Endothelial cell of umbilical vein (primary cell): ENCODE results near the gene CHI3L1. TPM values are rescaled to one million over a fixed set of nuclear protein-coding genes. Genes with fewer than 3 reads are reported as not detected.

Source experiments
- BruUV-seq: library from RNA; stranded (reverse); fragments of 400-500 nt; replicated peaks from 2 replicates; lab custom pipeline; 2021; lab: Mats Ljungman, UMichigan
- CTCF ChIA-PET: fragments of 300-600, 350-600 bp; sonication (Branson Sonifier 250); formaldehyde crosslinking; loops from one replicate; lab custom pipeline; 2021; ENCODE audit warnings: antibody characterized with exemption, inconsistent platforms; lab: Charles Lee
- POLR2A ChIA-PET: fragments of 300-600, 350-600 bp; sonication (Branson Sonifier 250); formaldehyde crosslinking; loops from one replicate; lab custom pipeline; 2021; ENCODE audit warnings: antibody characterized with exemption, inconsistent platforms; lab: Charles Lee
- DNase-seq: peaks from one replicate; pipeline ENCODE4 v3.0.0-alpha.2; 2011; ENCODE audit warnings: low read depth, low spot score
- FAIRE-seq: peaks from 2 replicates; lab custom pipeline; 2011; peaks lifted over from hg19 to GRCh38; lab: Jason Lieb, UNC
- H2AFZ ChIP-seq: 2 replicates; pipeline ENCODE4 v1.6.0; 2012; ENCODE audit warnings: low read depth, low read length, control low read depth, inconsistent platforms
- H3K27ac ChIP-seq: 2 replicates; pipeline ENCODE4 v1.5.1; 2011; ENCODE audit warnings: low read depth, mild to moderate bottlenecking, control low read depth, low read length, moderate library complexity; ENCODE audit not compliant: insufficient read depth
- H3K27me3 ChIP-seq, 2 experiments: 2 replicates each; pipeline versions ENCODE4 v1.6.0 to v1.6.1; 2011; ENCODE audit warnings: low read length in 2 of 2, mixed read lengths in 1 of 2; ENCODE audit not compliant: control insufficient read depth in 2 of 2, insufficient read depth in 2 of 2
- H3K36me3 ChIP-seq, 2 experiments: 2 replicates in 1 of 2; 3 replicates in 1 of 2; pipeline ENCODE4 v1.5.1; 2011; ENCODE audit warnings: low read length in 2 of 2, mild to moderate bottlenecking in 1 of 2, moderate library complexity in 1 of 2; ENCODE audit not compliant: control insufficient read depth in 2 of 2, insufficient read depth in 2 of 2; ENCODE audit errors: extremely low read depth in 1 of 2
- H3K4me1 ChIP-seq: 3 replicates; pipeline ENCODE4 v1.5.1; 2011; ENCODE audit warnings: mild to moderate bottlenecking, low read length; ENCODE audit not compliant: control insufficient read depth, insufficient read depth; ENCODE audit errors: extremely low read depth
- H3K4me2 ChIP-seq: 2 replicates; pipeline ENCODE4 v1.6.1; 2011; ENCODE audit warnings: low read length, control low read depth, mixed read lengths; ENCODE audit not compliant: insufficient read depth
- H3K4me3 ChIP-seq, 3 experiments: fragments of 200-600 bp in 1 of 3; sonication (generic), shearing (Covaris generic) in 1 of 3; replicated peaks in 1 of 3; 2 replicates each; pipeline ENCODE4 v1.5.1; 2011 to 2016; ENCODE audit warnings: control low read depth in 3 of 3, low read length in 3 of 3, mild to moderate bottlenecking in 2 of 3, inconsistent platforms in 1 of 3, low read depth in 1 of 3, moderate library complexity in 1 of 3; ENCODE audit not compliant: insufficient read depth in 1 of 3
- H3K79me2 ChIP-seq: 2 replicates; pipeline ENCODE4 v1.6.0; 2012; ENCODE audit warnings: low read length, inconsistent platforms; ENCODE audit not compliant: control insufficient read depth, insufficient read depth
- H3K9ac ChIP-seq: replicated peaks from 2 replicates; pipeline ENCODE3; 2011; ENCODE audit warnings: low read length, control low read depth; ENCODE audit not compliant: insufficient read depth; ENCODE audit errors: extremely low read depth
- H3K9me1 ChIP-seq: replicated peaks from 3 replicates; pipeline ENCODE4 v1.6.0; 2011; ENCODE audit warnings: mild to moderate bottlenecking, low read length; ENCODE audit not compliant: control insufficient read depth, insufficient read depth; ENCODE audit errors: extremely low read depth
- H3K9me3 ChIP-seq: replicated peaks from 2 replicates; pipeline ENCODE4 v1.5.1; 2012; ENCODE audit warnings: low read length, inconsistent platforms; ENCODE audit not compliant: control insufficient read depth, insufficient read depth
- H4K20me1 ChIP-seq: replicated peaks from 2 replicates; pipeline ENCODE3; 2011; ENCODE audit warnings: mild to moderate bottlenecking, low read length; ENCODE audit not compliant: control insufficient read depth, insufficient read depth; ENCODE audit errors: extremely low read depth
- EZH2 ChIP-seq: IDR thresholded peaks from 2 replicates; pipeline ENCODE4 v1.6.1; 2012; ENCODE audit warnings: borderline replicate concordance, low read depth, mild to moderate bottlenecking, moderate library complexity, low read length, inconsistent platforms; ENCODE audit not compliant: severe bottlenecking
- FOS ChIP-seq: IDR thresholded peaks from 2 replicates; pipeline ENCODE4 v1.6.1; 2011; ENCODE audit warnings: mild to moderate bottlenecking, low read length, moderate library complexity, borderline replicate concordance; ENCODE audit not compliant: insufficient read depth
- GATA2 ChIP-seq: IDR thresholded peaks from 2 replicates; pipeline ENCODE4 v1.7.0; 2011; ENCODE audit warnings: low read depth, mild to moderate bottlenecking, moderate library complexity, mixed read lengths, low read length; ENCODE audit not compliant: insufficient read length, insufficient read depth
- JUN ChIP-seq: IDR thresholded peaks from 2 replicates; pipeline ENCODE4 v1.6.1; 2011; ENCODE audit warnings: borderline replicate concordance, low read depth; ENCODE audit not compliant: insufficient read length, insufficient read depth
- MYC ChIP-seq: IDR thresholded peaks from one replicate; pipeline ENCODE4 v1.6.1; 2011; ENCODE audit warnings: mild to moderate bottlenecking, low read depth, low read length
- POLR2A ChIP-seq: IDR thresholded peaks from 2 replicates; pipeline ENCODE4 v1.6.1; 2012; ENCODE audit warnings: low read depth, mild to moderate bottlenecking, control low read depth, low read length
- POLR2AphosphoS5 ChIP-seq: IDR thresholded peaks from 2 replicates; pipeline ENCODE4 v1.6.1; 2012; ENCODE audit warnings: low read depth, mild to moderate bottlenecking, control low read depth, low read length, moderate library complexity; ENCODE audit not compliant: insufficient read depth
- dilution Hi-C: fragments of 300-500 bp; cut with MboI; formaldehyde crosslinking; loops from one replicate; pipeline ENCODE4 v1.15.0; 2019; ENCODE audit warnings: low sequenced_read_pairs; ENCODE audit not compliant: extremely low pct_ligation_motif_present
- intact Hi-C: fragments of 100-400 bp; cut with micrococcal nuclease; formaldehyde crosslinking; loops from one replicate; pipeline ENCODE4 v1.10.0; 2022
- polyA plus RNA-seq, 4 experiments: library from polyadenylated mRNA; depleted of rRNA in 3 of 4; stranded (reverse) in 3 of 4; unstranded in 1 of 4; fragments of >200 nt; gene quantifications; 2 replicates each; pipeline versions ENCODE4 v1.2.1 to v1.2.3, GENCODE V29; 2011 to 2012; ENCODE audit warnings: missing spikeins in 1 of 4
- total RNA-seq: library from RNA; stranded (reverse); gene quantifications from 2 replicates; pipeline ENCODE4 v1.2.3, GENCODE V29; 2021
- TF ChIP-seq, protein P1 (sequence below), 2 donors: IDR thresholded peaks; 1 replicate in 1 of 2; 2 replicates in 1 of 2; pipeline ENCODE4 v1.5.1; 2011; ENCODE audit warnings: low read length in 2 of 2, mild to moderate bottlenecking in 2 of 2, moderate library complexity in 2 of 2, control low read depth in 1 of 2, inconsistent platforms in 1 of 2, low read depth in 1 of 2; ENCODE audit not compliant: insufficient read depth in 1 of 2; ENCODE audit errors: extremely low read depth in 1 of 2
- TF ChIP-seq, protein P2 (sequence below): IDR thresholded peaks from 2 replicates; pipeline ENCODE4 v1.6.1; 2011; ENCODE audit not compliant: insufficient read depth, insufficient read length

The CHI3L1 gene
- total and polyA plus RNA-seq, 2 donors (not counting 3 experiments of a cell fraction or from before 2014, with no cell fraction given) = not detected

DNA sequence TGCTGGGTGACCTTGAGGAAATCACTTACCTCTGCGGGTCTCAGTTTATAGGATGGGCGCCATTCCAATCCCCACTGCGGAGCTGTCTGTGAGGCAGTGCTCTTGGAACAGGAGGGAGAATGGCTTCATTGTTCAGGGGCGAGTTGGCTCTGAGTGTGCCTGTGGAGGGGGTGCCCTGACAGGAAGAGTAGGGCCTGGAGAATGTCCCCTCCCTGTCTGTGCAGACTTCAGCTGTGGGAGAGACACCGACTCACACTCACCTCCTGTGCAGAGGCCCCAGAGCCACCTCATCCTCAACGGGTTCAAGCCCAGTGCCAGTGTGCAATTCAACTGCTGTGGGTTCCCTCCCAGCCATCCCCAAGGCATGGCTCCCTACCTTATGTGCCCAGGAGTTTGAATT, 41.8 kb downstream of the CHI3L1 start:
- BruUV-seq = no TSS peak
- dilution Hi-C loops = no loop called here
- H3K4me1 ChIP-seq = no peaks in the 10 kb centered on the region
- intact Hi-C loops = no loop called here
- no peak overlapping the region for H2AFZ ChIP-seq
- no peak for TF ChIP-seq MYC
- no peak for TF ChIP-seq EZH2
- no peak for TF ChIP-seq GATA2
- no peak overlapping the region for H3K4me3 ChIP-seq
- no peaks in the 10 kb centered on the region for H3K79me2 ChIP-seq
- no peak overlapping the region for H3K4me2 ChIP-seq
- ChIA-PET CTCF (interaction anchor here (1.6 to 3.0 kb wide), 3 partner anchors 27 to 71 kb away, joined by 7 to 16 read pairs (median 11); no protein-coding TSS in a partner anchor), POLR2A (no interaction called here)
- H3K9me1 ChIP-seq = no peaks in the 10 kb centered on the region
- H3K27ac ChIP-seq = no peak overlapping the region
- FAIRE-seq (no peak), DNase-seq (no peak)
- no peaks in the 10 kb centered on the region for H3K9me3 ChIP-seq
- no peaks in the 10 kb centered on the region for H3K36me3 ChIP-seq
- peaks cover 2 to 20% of the 10 kb centered on the region in 2 experiments for H3K27me3 ChIP-seq
- H4K20me1 ChIP-seq = no peaks in the 10 kb centered on the region
- no peak overlapping the region for H3K9ac ChIP-seq

GRCh38 chr1:203143641-203144040, 42.9 kb downstream of the CHI3L1 start:
- no peak overlapping the region for H3K9ac ChIP-seq
- no peaks in the 10 kb centered on the region for H4K20me1 ChIP-seq
- intact Hi-C loops = no loop called here
- no peaks in the 10 kb centered on the region for H3K79me2 ChIP-seq
- peaks cover 2 to 20% of the 10 kb centered on the region in 2 experiments for H3K27me3 ChIP-seq
- dilution Hi-C loops = no loop called here
- ChIA-PET POLR2A (no interaction called here), CTCF (interaction anchor here (1.6 to 3.0 kb wide), 4 partner anchors 26 to 72 kb away, joined by 7 to 16 read pairs (median 11); no protein-coding TSS in a partner anchor)
- no peak for TF ChIP-seq JUN
- TF ChIP-seq MYC = no peak
- no peak for TF ChIP-seq GATA2
- no peak for TF ChIP-seq POLR2A
- no peak for TF ChIP-seq POLR2AphosphoS5
- TF ChIP-seq FOS = no peak
- TF ChIP-seq, protein P1, sequence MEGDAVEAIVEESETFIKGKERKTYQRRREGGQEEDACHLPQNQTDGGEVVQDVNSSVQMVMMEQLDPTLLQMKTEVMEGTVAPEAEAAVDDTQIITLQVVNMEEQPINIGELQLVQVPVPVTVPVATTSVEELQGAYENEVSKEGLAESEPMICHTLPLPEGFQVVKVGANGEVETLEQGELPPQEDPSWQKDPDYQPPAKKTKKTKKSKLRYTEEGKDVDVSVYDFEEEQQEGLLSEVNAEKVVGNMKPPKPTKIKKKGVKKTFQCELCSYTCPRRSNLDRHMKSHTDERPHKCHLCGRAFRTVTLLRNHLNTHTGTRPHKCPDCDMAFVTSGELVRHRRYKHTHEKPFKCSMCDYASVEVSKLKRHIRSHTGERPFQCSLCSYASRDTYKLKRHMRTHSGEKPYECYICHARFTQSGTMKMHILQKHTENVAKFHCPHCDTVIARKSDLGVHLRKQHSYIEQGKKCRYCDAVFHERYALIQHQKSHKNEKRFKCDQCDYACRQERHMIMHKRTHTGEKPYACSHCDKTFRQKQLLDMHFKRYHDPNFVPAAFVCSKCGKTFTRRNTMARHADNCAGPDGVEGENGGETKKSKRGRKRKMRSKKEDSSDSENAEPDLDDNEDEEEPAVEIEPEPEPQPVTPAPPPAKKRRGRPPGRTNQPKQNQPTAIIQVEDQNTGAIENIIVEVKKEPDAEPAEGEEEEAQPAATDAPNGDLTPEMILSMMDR (IDR thresholded peaks at IDR 0.05; ENCODE audit: extremely low read depth in 1 of 2, insufficient read depth in 1 of 2, low read depth in 1 of 2, low read length in 2 of 2) = no peak
- no peak for TF ChIP-seq EZH2
- TF ChIP-seq, protein P2, sequence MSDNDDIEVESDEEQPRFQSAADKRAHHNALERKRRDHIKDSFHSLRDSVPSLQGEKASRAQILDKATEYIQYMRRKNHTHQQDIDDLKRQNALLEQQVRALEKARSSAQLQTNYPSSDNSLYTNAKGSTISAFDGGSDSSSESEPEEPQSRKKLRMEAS = no peak
- no peak overlapping the region for H3K27ac ChIP-seq
- H3K9me3 ChIP-seq = no peaks in the 10 kb centered on the region
- no peaks in the 10 kb centered on the region for H3K4me1 ChIP-seq
- no peak overlapping the region for H3K4me3 ChIP-seq
- DNase-seq = no peak
- no TSS peak for BruUV-seq
- no peak overlapping the region for H3K4me2 ChIP-seq
- H3K9me1 ChIP-seq = no peaks in the 10 kb centered on the region
- H3K36me3 ChIP-seq = no peaks in the 10 kb centered on the region
- FAIRE-seq = no peak
- no peak overlapping the region for H2AFZ ChIP-seq
